A673 (cell line): ENCODE results near the gene RALGAPA1.

Experiments used
- EZH2 ChIP-seq: fragments of 200-600 bp; sonication (generic); IDR thresholded peaks from 2 replicates; pipeline ENCODE4 v1.6.1; 2017; ENCODE audit warnings: borderline replicate concordance, low read depth, mild to moderate bottlenecking, mixed read lengths, antibody characterized with exemption, low read length; ENCODE audit not compliant: poor library complexity, severe bottlenecking
- TF ChIP-seq, protein P1 (sequence below): fragments of 300-800, 200-600 bp; sonication (generic); conservative IDR thresholded peaks from 2 replicates; pipeline ENCODE4 v1.5.1; 2017; ENCODE audit warnings: low read depth, mild to moderate bottlenecking, antibody characterized with exemption, low read length, moderate library complexity, mixed read lengths

DNA sequence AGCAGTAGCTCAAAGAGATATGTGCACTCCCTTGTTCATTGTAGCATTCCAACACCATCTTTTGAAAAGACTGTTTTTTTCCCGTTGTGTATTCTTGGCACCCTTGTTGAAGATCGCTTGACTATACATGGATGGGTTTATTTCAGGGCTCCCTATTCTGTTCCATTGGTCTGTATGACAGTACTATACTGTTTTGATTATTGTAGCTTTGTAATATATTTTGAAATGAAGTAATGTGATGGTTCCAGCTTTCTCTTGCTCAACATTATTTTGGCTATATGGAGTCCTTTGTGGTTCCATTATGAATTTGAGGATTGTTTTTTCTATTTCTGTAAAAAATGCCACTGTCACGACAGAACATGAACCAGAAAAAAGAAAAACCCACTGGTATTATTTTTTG lies 42.7 kb upstream of the RALGAPA1 start:
- TF ChIP-seq, protein P1, sequence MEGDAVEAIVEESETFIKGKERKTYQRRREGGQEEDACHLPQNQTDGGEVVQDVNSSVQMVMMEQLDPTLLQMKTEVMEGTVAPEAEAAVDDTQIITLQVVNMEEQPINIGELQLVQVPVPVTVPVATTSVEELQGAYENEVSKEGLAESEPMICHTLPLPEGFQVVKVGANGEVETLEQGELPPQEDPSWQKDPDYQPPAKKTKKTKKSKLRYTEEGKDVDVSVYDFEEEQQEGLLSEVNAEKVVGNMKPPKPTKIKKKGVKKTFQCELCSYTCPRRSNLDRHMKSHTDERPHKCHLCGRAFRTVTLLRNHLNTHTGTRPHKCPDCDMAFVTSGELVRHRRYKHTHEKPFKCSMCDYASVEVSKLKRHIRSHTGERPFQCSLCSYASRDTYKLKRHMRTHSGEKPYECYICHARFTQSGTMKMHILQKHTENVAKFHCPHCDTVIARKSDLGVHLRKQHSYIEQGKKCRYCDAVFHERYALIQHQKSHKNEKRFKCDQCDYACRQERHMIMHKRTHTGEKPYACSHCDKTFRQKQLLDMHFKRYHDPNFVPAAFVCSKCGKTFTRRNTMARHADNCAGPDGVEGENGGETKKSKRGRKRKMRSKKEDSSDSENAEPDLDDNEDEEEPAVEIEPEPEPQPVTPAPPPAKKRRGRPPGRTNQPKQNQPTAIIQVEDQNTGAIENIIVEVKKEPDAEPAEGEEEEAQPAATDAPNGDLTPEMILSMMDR = no peak
- TF ChIP-seq EZH2 = no peak
